A673 (cell line): ENCODE data around the gene TRIM65. TPM values are rescaled to one million over a fixed set of nuclear protein-coding genes. Genes with fewer than 3 reads are reported as not detected.

Experiments used
- Bru-seq: library from RNA; stranded (reverse); fragments of 400-500 nt; gene quantifications from one replicate; lab custom pipeline; 2021; lab: Mats Ljungman, UMichigan
- BruChase-seq, 2 experiments: library from RNA; stranded (reverse); fragments of 400-500 nt; gene quantifications; one replicate each; lab custom pipeline; 2021; lab: Mats Ljungman, UMichigan
- BruUV-seq: library from RNA; stranded (reverse); fragments of 400-500 nt; replicated peaks from 2 replicates; lab custom pipeline; 2021; lab: Mats Ljungman, UMichigan
- CTCF ChIA-PET: fragments of 300-600 bp; sonication (Branson Sonifier 250); formaldehyde crosslinking; loops from one replicate; lab custom pipeline; 2022; ENCODE audit warnings: antibody characterized with exemption; lab: Charles Lee
- POLR2A ChIA-PET: fragments of 300-600 bp; sonication (Branson Sonifier 250); formaldehyde crosslinking; loops from one replicate; lab custom pipeline; 2022; ENCODE audit warnings: antibody characterized with exemption; ENCODE audit not compliant: low non-redundant PET; lab: Charles Lee
- DNase-seq: peaks from one replicate; pipeline ENCODE4 v3.0.0-alpha.2; 2015; ENCODE audit warnings: low spot score
- H3K27ac ChIP-seq: fragments of 200-600 bp; sonication (generic); 2 replicates; pipeline ENCODE4 v1.5.1; 2016; ENCODE audit warnings: mixed run types, low read depth, mild to moderate bottlenecking, mixed read lengths, antibody characterized with exemption, low read length; ENCODE audit not compliant: poor library complexity, severe bottlenecking
- H3K27me3 ChIP-seq: fragments of 200-600 bp; sonication (generic); replicated peaks from 2 replicates; pipeline ENCODE4 v1.6.1; 2017; ENCODE audit warnings: mixed run types, low read depth, mild to moderate bottlenecking, mixed read lengths, antibody characterized with exemption, low read length; ENCODE audit not compliant: insufficient read depth, poor library complexity
- H3K36me3 ChIP-seq: fragments of 200-600 bp; sonication (generic); 2 replicates; pipeline ENCODE4 v1.6.1; 2016; ENCODE audit warnings: mixed run types, mild to moderate bottlenecking, mixed read lengths, antibody characterized with exemption, low read length; ENCODE audit not compliant: insufficient read depth, poor library complexity, severe bottlenecking
- H3K4me1 ChIP-seq: fragments of 200-600 bp; sonication (generic); 2 replicates; pipeline ENCODE4 v1.6.1; 2017; ENCODE audit warnings: mixed run types, mild to moderate bottlenecking, mixed read lengths, antibody characterized with exemption, low read length; ENCODE audit not compliant: insufficient read depth, poor library complexity, severe bottlenecking
- H3K4me3 ChIP-seq: fragments of 200-600 bp; sonication (generic); 2 replicates; pipeline ENCODE4 v1.5.1; 2016; ENCODE audit warnings: low read depth, mixed run types, mild to moderate bottlenecking, mixed read lengths, low read length; ENCODE audit not compliant: poor library complexity, severe bottlenecking
- H3K9me3 ChIP-seq: fragments of 200-600 bp; sonication (generic); 2 replicates; pipeline ENCODE4 v1.6.1; 2016; ENCODE audit warnings: mixed run types, low read depth, mild to moderate bottlenecking, mixed read lengths, antibody characterized with exemption, low read length; ENCODE audit not compliant: poor library complexity, severe bottlenecking
- EZH2 ChIP-seq: fragments of 200-600 bp; sonication (generic); IDR thresholded peaks from 2 replicates; pipeline ENCODE4 v1.6.1; 2017; ENCODE audit warnings: borderline replicate concordance, low read depth, mild to moderate bottlenecking, mixed read lengths, antibody characterized with exemption, low read length; ENCODE audit not compliant: poor library complexity, severe bottlenecking
- intact Hi-C: fragments of 100-400 bp; cut with micrococcal nuclease; formaldehyde crosslinking; loops from one replicate; pipeline ENCODE4 v1.10.0; 2022; ENCODE audit not compliant: unreplicated experiment
- long read RNA-seq: library from polyadenylated mRNA; stranded (forward); transcript quantifications from one replicate; pipeline ENCODE4 v2.0.0, GENCODE V29; 2022
- total RNA-seq: library from RNA; stranded (reverse); gene quantifications from 2 replicates; pipeline ENCODE4 v1.2.3, GENCODE V29; 2021
- TF ChIP-seq, protein P1 (sequence below): fragments of 300-800, 200-600 bp; sonication (generic); conservative IDR thresholded peaks from 2 replicates; pipeline ENCODE4 v1.5.1; 2017; ENCODE audit warnings: low read depth, mild to moderate bottlenecking, antibody characterized with exemption, low read length, moderate library complexity, mixed read lengths

The TRIM65 gene, protein sequence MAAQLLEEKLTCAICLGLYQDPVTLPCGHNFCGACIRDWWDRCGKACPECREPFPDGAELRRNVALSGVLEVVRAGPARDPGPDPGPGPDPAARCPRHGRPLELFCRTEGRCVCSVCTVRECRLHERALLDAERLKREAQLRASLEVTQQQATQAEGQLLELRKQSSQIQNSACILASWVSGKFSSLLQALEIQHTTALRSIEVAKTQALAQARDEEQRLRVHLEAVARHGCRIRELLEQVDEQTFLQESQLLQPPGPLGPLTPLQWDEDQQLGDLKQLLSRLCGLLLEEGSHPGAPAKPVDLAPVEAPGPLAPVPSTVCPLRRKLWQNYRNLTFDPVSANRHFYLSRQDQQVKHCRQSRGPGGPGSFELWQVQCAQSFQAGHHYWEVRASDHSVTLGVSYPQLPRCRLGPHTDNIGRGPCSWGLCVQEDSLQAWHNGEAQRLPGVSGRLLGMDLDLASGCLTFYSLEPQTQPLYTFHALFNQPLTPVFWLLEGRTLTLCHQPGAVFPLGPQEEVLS
- total RNA-seq (46.1 and 47.9 TPM in 2 replicates), Bru-seq, nascent RNA (percentile 74 among the genes with signal in this experiment), BruChase-seq, experiment 1, labeled RNA remaining after a 2-hour chase (percentile 93 among the genes with signal in this experiment), BruChase-seq, experiment 2, labeled RNA remaining after a 6-hour chase (percentile 97 among the genes with signal in this experiment)
- long read RNA-seq, transcript TRIM65-201 (6 exons, 3,439 nt), result major isoform, 19 of 43 reads
- long read RNA-seq, transcript TRIM65-204 (5 exons, 865 nt), result minor isoform, 5 of 43 reads
- long read RNA-seq, partial matches to known transcripts, result 2 of 43 reads
- long read RNA-seq, other reads (novel, unspliced or antisense), result 17 of 43 reads

DNA sequence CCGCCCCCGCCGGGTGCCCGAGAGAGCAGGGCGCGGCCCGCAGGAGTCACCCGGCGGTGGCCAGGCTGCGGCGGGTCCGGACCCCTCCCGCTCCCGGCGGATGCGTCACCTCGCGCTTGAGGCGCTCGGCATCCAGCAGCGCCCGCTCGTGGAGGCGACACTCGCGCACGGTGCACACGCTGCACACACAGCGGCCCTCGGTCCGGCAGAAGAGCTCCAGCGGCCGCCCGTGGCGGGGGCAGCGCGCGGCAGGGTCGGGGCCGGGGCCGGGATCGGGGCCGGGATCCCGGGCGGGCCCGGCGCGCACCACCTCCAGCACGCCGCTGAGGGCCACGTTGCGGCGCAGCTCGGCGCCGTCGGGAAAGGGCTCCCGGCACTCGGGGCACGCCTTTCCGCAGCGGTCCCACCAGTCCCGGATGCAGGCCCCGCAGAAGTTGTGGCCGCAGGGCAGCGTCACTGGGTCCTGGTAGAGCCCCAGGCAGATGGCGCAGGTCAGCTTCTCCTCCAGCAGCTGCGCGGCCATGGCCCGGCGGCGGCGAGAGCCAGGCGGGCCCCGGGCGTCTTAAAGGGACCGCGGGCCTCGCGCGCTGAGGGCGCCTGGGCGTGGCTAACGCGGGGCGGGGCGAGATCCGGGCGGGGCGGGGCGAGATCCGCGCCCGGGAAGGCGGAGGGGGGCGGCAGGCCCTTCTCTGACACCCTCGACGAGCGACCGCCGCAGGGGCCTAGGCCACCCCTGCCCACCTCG, at the start of gene TRIM65:
Gene TRIM65 (minus strand): TSS at position 537 of the 745 bp plus-strand sequence. CDS start 14 bp downstream, at position 523.
- TF ChIP-seq, protein P1, sequence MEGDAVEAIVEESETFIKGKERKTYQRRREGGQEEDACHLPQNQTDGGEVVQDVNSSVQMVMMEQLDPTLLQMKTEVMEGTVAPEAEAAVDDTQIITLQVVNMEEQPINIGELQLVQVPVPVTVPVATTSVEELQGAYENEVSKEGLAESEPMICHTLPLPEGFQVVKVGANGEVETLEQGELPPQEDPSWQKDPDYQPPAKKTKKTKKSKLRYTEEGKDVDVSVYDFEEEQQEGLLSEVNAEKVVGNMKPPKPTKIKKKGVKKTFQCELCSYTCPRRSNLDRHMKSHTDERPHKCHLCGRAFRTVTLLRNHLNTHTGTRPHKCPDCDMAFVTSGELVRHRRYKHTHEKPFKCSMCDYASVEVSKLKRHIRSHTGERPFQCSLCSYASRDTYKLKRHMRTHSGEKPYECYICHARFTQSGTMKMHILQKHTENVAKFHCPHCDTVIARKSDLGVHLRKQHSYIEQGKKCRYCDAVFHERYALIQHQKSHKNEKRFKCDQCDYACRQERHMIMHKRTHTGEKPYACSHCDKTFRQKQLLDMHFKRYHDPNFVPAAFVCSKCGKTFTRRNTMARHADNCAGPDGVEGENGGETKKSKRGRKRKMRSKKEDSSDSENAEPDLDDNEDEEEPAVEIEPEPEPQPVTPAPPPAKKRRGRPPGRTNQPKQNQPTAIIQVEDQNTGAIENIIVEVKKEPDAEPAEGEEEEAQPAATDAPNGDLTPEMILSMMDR, result 0 out of 2 replicates have a peak, but pooled peaks have one; percentile 26
- TF ChIP-seq EZH2, result no peak
- ChIA-PET CTCF (interaction anchor here (0.6 to 1.5 kb wide), 2 partner anchors 41 to 48 kb away, joined by 4 to 5 read pairs; partner anchors contain the start of gene WBP2), POLR2A (no interaction called here)
- Histone ChIP-seq H3K4me1 (peaks cover 17% of the 10 kb centered on the region), H3K9me3 (no peaks in the 10 kb centered on the region), H3K27me3 (no peaks in the 10 kb centered on the region), H3K27ac (peak within 1 kb of the TSS; percentile 84), H3K4me3 (peak within 1 kb of the TSS; percentile 89), H3K36me3 (peaks cover 41% of the 10 kb centered on the region)
- no TSS peak for BruUV-seq
- intact Hi-C loops, result no loop called here
- peak; percentile 82 for DNase-seq

DNA sequence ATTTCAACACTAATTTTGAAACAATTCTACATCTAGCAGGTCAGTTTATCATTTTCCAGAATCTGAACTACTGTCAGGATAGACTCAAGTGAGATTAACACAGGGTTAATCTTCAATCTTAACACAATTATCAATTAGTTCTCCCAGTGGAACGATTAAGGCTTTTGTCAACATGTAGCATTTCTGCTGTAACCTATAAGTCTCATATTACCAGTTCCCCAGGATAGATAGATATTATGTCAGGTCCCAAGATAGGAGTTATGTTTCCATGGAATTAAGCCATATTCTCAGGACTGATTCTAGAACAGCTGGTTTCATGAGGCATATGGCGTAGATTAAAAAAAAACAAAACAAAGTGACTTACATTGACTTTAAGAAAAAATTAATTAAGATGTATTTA, 48.5 kb upstream of the TRIM65 start:
- Histone ChIP-seq H3K4me1 (peaks cover 11% of the 10 kb centered on the region), H3K4me3 (no peak overlapping the region), H3K27me3 (no peaks in the 10 kb centered on the region), H3K9me3 (no peaks in the 10 kb centered on the region), H3K27ac (no peak overlapping the region), H3K36me3 (peaks cover 27% of the 10 kb centered on the region)
- POLR2A ChIA-PET, result no interaction called here
- CTCF ChIA-PET, result no interaction called here
- no TSS peak for BruUV-seq
- intact Hi-C loops, result no loop called here
- no peak for TF ChIP-seq EZH2
- TF ChIP-seq, protein P1, result no peak
- DNase-seq, result no peak

DNA sequence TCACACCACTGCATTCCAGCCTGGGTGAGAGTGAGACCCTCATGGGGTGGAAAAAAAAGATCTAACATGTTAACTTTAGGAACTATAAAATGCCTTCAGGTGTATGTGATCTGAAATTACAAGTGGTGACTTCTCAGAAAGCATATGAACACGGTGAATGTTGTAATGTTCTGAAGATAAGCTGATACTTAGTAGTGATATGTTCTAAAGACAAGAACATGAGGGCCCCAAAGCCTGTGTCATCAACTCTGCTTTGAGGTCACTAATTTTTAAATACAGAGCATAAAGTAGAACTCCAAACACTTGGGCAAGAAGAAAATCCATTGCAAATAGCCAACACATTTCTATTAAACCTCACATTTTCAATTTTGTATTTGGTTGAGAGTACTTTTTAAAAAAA, 46.7 kb upstream of the TRIM65 start:
- POLR2A ChIA-PET, result no interaction called here
- Histone ChIP-seq H3K27ac (no peak overlapping the region), H3K27me3 (no peaks in the 10 kb centered on the region), H3K4me1 (peaks cover 11% of the 10 kb centered on the region), H3K4me3 (no peak overlapping the region), H3K9me3 (no peaks in the 10 kb centered on the region), H3K36me3 (peaks cover 16% of the 10 kb centered on the region)
- intact Hi-C loops, result no loop called here
- CTCF ChIA-PET, result interaction anchor here (0.7 kb wide), 1 partner anchor 67 kb away, joined by 5 read pairs; no protein-coding TSS in a partner anchor
- BruUV-seq, result no TSS peak
- TF ChIP-seq, protein P1, result no peak
- no peak for TF ChIP-seq EZH2
- DNase-seq, result no peak
